Measurements from ENCODE around the gene CDH23. TPM values are rescaled to one million over a fixed set of nuclear protein-coding genes. Genes with fewer than 3 reads are reported as not detected.

Gene CDH23
- polyA plus RNA-seq, 4 donors, result 0.75 to 2.0 (median 1.3) TPM

GRCh38 chr10:71631007-71631861 lies 234.5 kb downstream of the CDH23 start:
- no peak for DNase-seq (ENCODE audit: low read depth in 4 of 4, low spot score in 2 of 4)

- no peak for DNase-seq (ENCODE audit: low read depth in 4 of 4, low spot score in 2 of 4)
These were observed 235.6 kb downstream of the CDH23 start for GRCh38 chr10:71632200-71632820.

GRCh38 chr10:71632896-71633600 lies 236.3 kb downstream of the CDH23 start:
- DNase-seq (ENCODE audit: low read depth in 4 of 4, low spot score in 2 of 4), result no peak

GRCh38 chr10:71633920-71634319 lies 237.2 kb downstream of the CDH23 start:
- DNase-seq (ENCODE audit: low read depth in 4 of 4, low spot score in 2 of 4), result no peak

GRCh38 chr10:71634531-71635164 lies 237.9 kb downstream of the CDH23 start:
- DNase-seq (ENCODE audit: low read depth in 4 of 4, low spot score in 2 of 4), result no peak

- DNase-seq (ENCODE audit: low read depth in 4 of 4, low spot score in 2 of 4), result no peak
These were observed 238.6 kb downstream of the CDH23 start for GRCh38 chr10:71635251-71635866.

- no peak for DNase-seq (ENCODE audit: low read depth in 4 of 4, low spot score in 2 of 4)
These were observed 239.1 kb downstream of the CDH23 start for GRCh38 chr10:71635867-71636266.

- no peak for DNase-seq (ENCODE audit: low read depth in 4 of 4, low spot score in 2 of 4)
These were observed 239.9 kb downstream of the CDH23 start for GRCh38 chr10:71636588-71636987.

GRCh38 chr10:71637305-71637704 lies 240.6 kb downstream of the CDH23 start:
- no peak for DNase-seq (ENCODE audit: low read depth in 4 of 4, low spot score in 2 of 4)

GRCh38 chr10:71638064-71638821 lies 241.5 kb downstream of the CDH23 start:
- DNase-seq (ENCODE audit: low read depth in 4 of 4, low spot score in 2 of 4), result peak in 2 of 4 donors; percentile 25 to 34

- DNase-seq (ENCODE audit: low read depth in 4 of 4, low spot score in 2 of 4), result no peak
These were observed 242.4 kb downstream of the CDH23 start for GRCh38 chr10:71638822-71639719.

- no peak for DNase-seq (ENCODE audit: low read depth in 4 of 4, low spot score in 2 of 4)
These were observed 243.9 kb downstream of the CDH23 start for GRCh38 chr10:71640607-71641006.

GRCh38 chr10:71641449-71641848 lies 244.7 kb downstream of the CDH23 start:
- no peak for DNase-seq (ENCODE audit: low read depth in 4 of 4, low spot score in 2 of 4)

GRCh38 chr10:71641986-71642385 lies 245.3 kb downstream of the CDH23 start:
- DNase-seq (ENCODE audit: low read depth in 4 of 4, low spot score in 2 of 4), result no peak

GRCh38 chr10:71643904-71644303 lies 247.2 kb downstream of the CDH23 start:
- no peak for DNase-seq (ENCODE audit: low read depth in 4 of 4, low spot score in 2 of 4)

GRCh38 chr10:71644307-71645180 lies 247.8 kb downstream of the CDH23 start:
- no peak for DNase-seq (ENCODE audit: low read depth in 4 of 4, low spot score in 2 of 4)

- no peak for DNase-seq (ENCODE audit: low read depth in 4 of 4, low spot score in 2 of 4)
These were observed 248.5 kb downstream of the CDH23 start for GRCh38 chr10:71645185-71645584.

GRCh38 chr10:71646037-71646436 lies 249.3 kb downstream of the CDH23 start:
- DNase-seq (ENCODE audit: low read depth in 4 of 4, low spot score in 2 of 4), result no peak
